ENCODE results near the gene PIGT.
"Not testable (repeated sequence)": the region's sequence is repeated elsewhere in the genome, so short reads cannot be mapped to it uniquely, and the experiment has no call there.

PIGT gene

GRCh38 chr20:45462711-45463509, 47.0 kb downstream of the PIGT start:
- DNase-seq (ENCODE audit: low read depth in 2 of 2), result no peak

- no peak for DNase-seq (ENCODE audit: low read depth in 2 of 2)
These were observed 47.8 kb downstream of the PIGT start for GRCh38 chr20:45463709-45464108.

DNA sequence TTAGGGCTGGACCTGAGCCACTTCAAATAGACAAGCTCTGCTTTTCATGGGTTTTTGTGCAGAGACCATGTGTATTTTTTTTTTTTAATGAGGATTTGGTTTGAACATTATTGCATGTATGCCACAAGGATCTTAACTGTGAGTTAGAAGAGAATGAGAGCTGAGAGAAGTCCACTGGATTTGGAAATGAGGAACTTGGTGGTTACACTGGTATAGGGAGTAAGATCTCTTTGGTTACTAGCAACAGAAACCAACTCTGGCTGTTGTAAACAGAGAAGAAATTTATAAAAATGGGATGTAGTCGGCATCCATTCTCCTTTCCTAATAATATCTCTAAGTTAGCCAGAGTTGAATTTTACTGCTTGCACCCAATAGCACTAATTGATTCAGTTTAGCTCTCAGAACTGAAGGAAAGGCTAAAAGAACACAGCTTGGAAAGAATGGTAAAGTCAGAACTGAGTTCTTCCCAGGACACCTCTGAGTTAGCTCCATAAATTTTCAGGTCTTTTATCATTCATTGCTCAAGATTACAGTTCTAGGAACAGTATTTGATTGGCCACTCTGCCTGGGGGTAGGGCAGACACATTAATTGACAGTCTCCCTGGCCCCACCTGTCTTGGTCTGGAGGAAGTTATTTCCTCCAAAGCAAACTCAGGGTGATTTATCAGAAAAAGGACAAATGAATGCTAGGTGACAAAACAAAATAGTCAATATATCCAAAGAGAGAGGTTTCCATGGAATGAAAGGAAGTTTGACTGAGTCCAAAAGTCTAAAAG, 49.7 kb downstream of the PIGT start:
- DNase-seq (ENCODE audit: low read depth in 2 of 2), result no peak

DNA sequence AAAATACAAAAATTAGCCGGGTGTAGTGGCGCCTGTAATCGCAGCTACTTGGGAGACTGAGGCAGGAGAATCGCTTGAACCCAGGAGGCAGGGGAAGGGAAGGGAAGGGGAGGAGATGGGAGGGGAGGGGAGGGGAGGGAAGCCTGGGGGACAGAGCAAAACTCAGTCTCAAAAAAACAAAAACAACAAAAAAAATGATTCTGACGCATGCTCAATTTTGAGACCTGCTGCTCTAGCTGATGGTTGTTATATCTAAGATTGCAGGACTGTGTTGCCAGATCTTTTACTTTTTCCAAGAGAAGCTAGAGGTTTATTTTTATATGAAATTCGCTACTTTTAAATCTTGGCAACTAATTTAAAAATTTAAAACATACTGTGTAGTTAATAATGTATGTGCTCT, 51.2 kb downstream of the PIGT start:
- DNase-seq (ENCODE audit: low read depth in 2 of 2), result no peak

DNA sequence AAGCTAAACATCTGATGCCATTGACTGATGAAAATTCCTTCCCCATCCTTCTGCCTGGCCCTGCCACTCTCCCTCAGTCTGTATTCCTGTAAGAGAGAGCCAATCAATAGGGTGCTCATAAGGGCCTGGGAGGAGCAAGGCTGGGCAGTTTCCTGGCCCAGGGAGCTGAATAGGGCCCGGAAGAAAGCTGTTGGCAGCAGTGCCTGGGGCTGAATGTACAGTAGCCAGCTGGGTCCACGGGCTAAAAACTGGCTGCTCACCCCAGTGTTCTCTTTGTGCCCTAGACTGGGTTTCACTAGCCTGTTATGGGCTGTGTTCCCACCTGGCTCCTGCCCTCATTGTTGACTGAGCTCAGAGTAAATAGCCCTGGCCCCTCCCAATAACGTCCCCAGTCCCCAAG, 51.9 kb downstream of the PIGT start:
- no peak for DNase-seq (ENCODE audit: low read depth in 2 of 2)

DNA sequence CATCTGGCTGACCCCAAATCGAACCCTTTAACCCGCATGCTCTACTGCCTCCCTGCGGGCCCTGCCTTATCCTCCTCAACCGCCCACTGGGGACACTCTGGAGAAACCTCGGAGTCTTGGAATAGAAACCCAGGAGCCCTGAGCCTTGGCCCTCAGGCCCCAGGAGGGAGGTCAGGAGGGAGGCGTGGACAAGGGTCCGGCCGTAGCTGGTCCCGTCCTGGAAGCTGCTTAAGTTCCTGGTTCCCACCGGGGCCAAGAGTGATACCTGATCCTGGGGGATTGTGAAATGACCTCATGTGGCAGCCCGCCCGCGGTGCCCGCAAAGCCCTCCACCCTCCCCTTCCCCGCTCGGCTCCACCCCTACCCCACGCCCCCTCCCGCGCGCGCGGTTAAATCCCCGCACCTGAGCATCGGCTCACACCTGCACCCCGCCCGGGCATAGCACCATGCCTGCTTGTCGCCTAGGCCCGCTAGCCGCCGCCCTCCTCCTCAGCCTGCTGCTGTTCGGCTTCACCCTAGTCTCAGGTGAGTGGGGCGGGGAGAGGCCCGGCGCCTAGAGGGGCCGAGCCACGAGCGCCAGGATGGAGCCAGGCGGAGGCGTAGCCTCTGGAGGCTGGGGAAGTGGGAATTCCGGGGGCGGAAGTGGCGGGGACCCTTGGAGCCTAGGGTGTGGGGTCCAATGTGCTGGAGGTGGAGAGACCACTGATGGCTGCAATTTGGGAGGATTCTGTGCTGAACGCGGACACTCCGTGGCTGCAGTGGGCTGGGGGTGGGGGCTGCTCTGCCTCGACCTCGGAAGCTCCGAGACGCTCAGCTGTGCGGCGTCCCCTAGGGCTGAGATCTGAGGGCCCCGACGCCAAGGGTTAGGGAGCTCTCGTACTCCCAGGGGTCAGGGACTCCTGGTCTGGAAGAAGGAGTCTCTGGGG, 53.7 kb downstream of the PIGT start, which contains the start of gene WFDC2:
WFDC2 (plus strand) TSS at position 418 of the 926 bp plus-strand sequence; CDS start at position 447, 29 bp downstream.
- no peak for DNase-seq (ENCODE audit: low read depth in 2 of 2)

- DNase-seq (ENCODE audit: low read depth in 2 of 2), result peak in 1 of 2 donors; percentile 6
These were observed 54.5 kb downstream of the PIGT start for GRCh38 chr20:45470262-45470931.

- DNase-seq (ENCODE audit: low read depth in 2 of 2), result no peak
These were observed 55.0 kb downstream of the PIGT start for GRCh38 chr20:45470937-45471336.

DNA sequence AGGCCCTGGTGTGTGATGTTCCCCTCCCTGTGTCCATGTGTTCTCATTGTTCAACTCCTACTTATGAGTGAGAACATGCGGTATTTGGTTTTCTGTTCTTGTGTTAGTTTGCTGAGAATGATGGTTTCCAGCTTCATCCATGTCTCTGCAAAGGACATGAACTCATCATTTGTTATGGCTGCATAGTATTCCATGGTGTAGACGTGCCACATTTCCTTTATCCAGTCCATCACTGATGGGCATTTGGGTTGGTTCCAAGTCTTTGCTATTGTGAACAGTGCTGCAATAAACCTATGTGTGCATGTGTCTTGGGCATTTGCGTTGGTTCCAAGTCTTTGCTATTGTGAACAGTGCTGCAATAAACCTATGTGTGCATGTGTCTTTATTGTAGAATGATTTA, 56.3 kb downstream of the PIGT start:
- not testable (repeated sequence) for DNase-seq (ENCODE audit: low read depth in 2 of 2)
